G401.6 (cell line): Measurements from ENCODE around the gene PARG.
"Not testable (repeated sequence)": the region's sequence is repeated elsewhere in the genome, so short reads cannot be mapped to it uniquely, and the experiment has no call there.

Source experiments
- FAIRE-seq: peaks from 2 replicates; lab custom pipeline; 2012; peaks lifted over from hg19 to GRCh38; lab: Jason Lieb, UNC

Gene PARG

DNA sequence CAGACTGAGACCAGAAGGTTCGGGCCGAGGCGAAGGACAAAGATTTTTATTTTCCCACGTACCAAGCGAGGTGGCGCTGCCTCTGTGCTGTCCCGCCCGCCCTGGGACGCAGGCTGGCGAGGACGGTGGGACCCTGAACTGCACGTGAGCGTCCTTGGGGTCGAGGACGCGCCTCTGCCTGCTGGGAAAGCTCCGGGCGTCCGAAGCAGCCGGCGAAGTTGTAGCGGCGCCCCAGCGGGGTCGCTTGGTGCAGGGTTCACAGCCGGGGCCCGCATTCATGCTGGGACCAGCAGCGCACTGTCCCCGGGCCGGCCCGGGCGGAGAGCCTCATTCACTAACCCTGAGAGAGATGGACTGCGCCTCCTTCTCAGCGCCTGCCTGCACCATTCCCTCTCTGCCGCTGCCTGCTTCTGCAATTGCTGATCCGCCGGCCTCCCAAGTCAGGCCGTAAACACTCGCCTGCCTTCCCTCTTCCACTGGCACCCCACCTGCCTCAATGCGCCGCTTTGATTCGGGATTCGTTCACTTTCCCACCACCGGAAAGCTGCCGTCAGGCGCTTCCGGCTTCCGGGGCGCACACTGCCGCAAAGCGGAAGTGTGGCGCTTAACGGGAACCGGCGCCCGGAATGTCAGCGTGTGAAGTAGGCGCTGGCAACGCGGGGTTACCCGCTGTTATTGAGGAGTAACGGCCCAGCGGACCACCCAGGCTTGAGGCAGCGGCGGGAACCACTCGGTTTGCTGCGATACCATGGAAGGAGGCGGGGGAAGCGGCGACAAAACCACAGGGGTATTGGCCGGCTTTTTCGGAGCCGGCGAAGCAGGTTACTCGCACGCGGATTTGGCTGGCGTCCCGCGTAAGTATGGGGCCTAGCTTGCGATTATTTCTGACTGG, at the start of gene PARG, which contains the start of gene TIMM23B:
Gene PARG, minus strand, starts transcription at position 581 of the 892 bp plus-strand sequence. Its CDS starts 302 bp downstream, at position 279.
Gene TIMM23B, plus strand, starts transcription at position 607 of the 892 bp plus-strand sequence. Its CDS starts 142 bp downstream, at position 749.
- FAIRE-seq, result peak; percentile 69

DNA sequence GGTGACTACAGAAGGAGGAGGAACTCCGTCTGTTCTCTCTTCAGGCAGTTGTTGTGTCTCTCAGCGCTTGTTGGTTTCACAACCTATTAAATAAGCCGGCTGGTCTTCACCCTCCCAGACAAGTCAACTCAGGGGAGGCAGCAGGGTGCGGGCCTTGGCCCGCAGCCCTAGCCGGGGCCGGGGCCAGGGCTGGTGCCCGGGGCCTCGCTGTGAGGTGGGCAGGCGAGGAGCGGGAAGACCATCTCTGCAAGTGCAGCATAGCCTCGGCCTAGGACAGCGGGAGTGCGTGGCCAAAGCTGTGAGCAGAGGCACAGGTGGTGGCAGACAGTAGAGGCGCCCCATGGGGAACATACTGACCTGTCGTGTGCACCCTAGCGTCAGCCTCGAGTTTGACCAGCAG, 46.5 kb upstream of the PARG start, which contains the start of gene AGAP6:
Gene AGAP6, plus strand, starts transcription at position 31 of the 400 bp plus-strand sequence. Its CDS starts 310 bp downstream, at position 341.
- not testable (repeated sequence) for FAIRE-seq

DNA sequence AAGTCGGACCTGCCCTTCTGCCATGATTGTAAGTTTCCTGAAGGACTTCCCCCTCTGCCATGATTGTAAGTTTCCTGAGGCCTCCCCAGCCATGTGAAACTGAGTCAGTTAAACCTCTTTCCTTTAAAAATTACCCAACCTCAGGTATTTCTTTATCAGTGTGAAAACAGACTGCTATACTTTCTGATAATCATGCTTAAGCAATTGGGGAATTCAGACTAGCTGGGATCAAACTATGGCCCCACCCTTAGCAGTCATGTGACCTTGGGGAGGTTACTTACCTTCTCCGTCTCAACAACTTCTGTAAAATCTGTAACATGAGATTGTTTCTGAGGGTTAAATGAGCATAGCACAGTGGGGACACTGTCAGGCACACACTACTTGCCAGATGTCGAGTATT, 45.4 kb upstream of the PARG start:
- not testable (repeated sequence) for FAIRE-seq

GRCh38 chr10:49977756-49978155, 35.9 kb upstream of the PARG start:
- FAIRE-seq, result not testable (repeated sequence)

GRCh38 chr10:49972094-49972493, 30.3 kb upstream of the PARG start:
- not testable (repeated sequence) for FAIRE-seq

DNA sequence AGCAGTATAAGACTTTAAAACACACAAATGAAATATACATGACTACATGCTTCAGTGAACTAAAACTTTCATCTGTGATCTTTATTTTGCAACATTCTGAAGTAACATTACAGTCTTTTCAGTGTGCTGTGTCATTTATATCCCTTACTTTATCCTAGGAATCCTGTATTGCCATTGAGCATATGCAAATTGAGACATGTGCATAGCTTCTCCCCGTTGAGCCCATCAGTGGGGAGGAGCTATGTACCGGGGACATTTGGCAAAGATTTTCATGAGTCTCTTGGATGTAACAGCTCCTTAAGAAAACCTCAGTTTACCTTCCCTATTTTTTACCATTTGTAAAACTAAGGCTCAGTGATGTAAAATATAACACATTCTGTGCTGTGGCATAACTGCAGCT, 29.6 kb upstream of the PARG start:
- not testable (repeated sequence) for FAIRE-seq

DNA sequence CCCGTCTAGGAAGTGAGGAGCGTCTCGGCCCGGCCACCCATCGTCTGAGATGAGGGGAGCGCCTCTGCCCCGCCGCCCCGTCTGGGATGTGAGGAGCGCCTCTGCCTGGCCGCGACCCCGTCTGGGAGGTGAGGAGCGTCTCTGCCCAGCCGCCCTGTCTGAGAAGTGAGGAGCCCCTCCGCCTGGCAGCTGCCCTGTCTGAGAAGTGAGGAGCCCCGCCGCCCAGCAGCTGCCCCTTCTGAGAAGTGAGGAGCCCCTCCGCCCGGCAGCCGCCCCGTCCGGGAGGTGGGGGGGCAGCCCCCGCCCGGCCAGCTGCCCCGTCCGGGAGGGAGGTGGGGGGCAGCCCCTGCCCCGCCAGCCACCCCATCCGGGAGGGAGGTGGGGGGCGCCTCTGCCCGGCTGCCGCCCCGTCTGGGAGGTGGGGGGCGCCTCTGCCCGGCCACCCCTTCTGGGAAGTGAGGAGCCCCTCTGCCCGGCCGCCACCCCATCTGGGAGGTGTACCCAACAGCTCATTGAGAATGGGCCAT, 28.6 kb upstream of the PARG start:
- not testable (repeated sequence) for FAIRE-seq

DNA sequence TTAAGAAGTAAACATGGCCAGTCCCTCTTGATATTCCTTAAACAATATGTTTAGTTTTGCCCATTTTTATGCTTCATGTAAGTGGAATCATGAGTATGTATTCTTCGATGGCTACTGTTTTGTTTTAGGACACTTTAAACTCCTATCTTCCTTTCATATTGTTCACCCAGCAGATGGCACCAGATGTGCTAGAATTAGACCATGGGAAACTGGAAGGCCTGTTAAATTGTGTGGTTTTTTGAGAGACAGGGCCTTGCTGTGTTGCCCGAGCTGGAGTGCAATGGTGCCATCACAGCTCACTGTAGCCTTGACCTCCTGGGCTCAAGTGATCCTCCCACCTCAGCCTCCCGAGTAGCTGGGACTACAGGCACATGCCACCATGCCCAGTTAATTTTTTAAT, 11.3 kb upstream of the PARG start:
- peak; percentile 79 for FAIRE-seq

DNA sequence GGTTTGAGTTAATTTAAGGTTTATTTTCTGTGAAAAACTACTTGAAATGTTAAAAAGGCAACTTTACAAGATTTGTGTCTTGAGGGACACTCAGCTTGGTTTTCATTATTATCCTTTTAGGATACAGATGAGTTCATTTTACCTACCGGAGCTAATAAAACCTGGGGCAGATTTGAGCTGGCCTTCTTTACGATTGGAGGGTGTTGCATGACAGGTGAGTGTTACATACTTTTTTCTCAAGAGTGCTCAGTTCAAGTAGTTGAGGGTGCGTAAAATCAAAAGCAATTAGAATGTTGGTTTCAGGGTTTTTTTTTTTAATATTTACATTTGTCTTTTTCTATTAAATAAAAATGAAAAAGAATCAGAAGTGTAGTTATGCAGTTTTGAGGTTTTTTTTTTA, 10.2 kb upstream of the PARG start:
- not testable (repeated sequence) for FAIRE-seq

- not testable (repeated sequence) for FAIRE-seq
Observed at GRCh38 chr10:49948737-49949136, 6.9 kb upstream of the PARG start.

DNA sequence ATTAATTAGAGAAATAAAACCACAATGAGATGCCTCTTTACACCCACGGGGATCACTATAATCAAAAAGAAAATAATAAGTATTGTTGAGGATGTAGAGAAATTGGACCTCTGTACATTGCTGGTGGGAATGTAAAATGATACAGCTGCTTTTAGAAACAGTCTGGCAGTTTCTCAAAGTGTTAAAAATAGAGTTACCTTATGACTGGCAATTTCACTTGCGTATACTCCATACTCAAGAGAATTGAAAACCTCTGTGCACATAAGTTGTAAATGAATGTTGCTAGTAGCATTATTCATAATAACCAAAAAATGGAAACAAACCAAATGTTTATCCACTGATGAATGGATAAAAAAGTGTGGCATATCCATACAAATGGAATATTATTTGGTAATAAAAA, 6.3 kb upstream of the PARG start:
- not testable (repeated sequence) for FAIRE-seq

DNA sequence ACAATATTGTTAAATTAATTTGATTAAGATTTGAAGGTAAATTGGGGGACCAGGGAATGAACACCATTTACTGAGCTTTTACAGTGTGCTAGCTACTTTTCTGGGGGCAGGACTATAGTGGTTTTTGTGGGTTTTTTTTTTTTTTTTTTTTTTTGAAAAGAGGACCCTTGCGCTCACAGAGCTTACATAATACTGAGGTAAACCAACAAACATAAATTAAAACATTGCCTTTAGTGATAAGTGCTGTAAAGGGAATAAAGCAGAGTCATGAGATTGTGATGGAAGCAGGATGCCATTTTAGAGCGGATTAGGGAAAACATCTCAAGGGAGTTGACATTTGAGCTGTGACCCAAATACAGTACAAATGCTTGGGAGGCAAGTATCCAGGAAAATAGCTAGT, 1.8 kb upstream of the PARG start:
- not testable (repeated sequence) for FAIRE-seq

- not testable (repeated sequence) for FAIRE-seq
Observed at GRCh38 chr10:49942339-49942705, 495 bp upstream of the PARG start.

- FAIRE-seq, result peak; percentile 21
Observed at GRCh38 chr10:49931959-49932728, 9.7 kb downstream of the PARG start.

DNA sequence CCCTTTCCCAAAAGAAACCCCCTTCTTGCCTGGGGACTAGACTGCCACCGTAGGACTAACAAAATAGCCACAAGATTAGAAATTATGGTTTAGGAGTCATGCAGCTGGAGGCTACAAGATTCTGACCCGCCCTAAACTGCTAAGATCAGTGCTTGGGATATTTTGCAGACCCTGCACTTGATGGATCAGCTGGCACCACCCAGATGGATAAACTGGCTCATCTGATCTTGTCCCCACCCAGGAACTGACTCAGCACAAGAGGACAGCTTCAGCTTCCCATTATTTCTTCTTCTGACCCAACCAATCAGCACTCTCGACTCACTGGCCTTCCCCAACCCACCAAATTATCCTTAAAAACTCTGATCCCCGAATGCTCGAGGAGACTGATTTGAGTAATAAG, 10.6 kb downstream of the PARG start:
- FAIRE-seq, result not testable (repeated sequence)

DNA sequence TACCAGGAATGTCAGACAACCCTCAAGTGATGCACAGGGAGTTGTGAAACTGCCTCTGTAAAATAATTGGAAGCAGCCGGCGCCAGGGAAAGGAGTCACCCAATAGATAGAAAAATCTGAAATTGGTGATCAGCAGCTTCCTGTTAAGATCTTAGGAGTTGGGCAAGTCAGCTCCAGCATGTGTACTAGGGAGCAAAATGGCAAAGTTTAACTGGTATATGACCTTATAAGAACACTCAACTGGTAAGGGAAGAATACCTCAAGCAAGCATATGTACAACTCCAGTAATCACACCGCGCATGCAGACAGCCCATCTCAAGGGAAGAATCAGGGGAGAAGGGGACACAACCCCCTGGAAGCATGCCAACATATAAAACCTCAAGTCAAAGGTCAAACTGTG, 18.3 kb downstream of the PARG start:
- not testable (repeated sequence) for FAIRE-seq

DNA sequence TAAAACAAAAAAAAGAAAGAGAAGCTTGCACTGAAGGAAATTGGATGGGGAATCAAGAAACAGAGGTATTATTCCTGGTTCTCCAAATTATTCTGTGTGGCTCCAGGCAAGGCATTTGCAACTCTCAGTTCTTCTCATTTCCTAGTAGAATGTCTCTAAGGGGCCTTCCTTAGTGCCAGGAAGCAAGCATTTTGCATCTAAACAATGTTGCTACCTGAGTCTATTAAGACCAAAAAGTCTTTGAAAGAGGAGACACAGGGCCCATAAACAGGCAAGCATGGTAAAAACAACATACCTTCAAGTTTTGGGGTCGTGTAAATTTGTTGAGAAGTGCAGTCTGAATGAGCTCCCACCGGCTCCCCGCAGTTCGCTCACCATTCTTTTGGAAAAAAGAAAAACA, 19.8 kb downstream of the PARG start:
- not testable (repeated sequence) for FAIRE-seq

DNA sequence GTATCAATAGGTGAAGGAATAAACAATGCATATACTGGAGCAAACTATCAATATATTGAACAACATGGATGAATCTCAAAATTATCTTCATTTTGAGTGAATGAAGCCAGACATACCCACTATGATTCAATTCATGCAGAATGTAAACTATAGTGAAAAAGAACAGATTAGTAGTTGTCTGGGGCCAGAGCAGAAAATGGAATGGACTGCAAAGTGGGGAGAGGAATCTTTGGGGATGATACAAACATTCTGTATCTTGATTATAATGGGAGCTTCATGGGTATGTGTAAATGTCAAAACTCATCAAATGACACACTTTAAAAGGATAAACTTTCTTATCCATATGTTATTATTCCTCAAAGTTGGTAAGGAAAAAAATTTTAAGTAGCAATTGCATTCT, 23.9 kb downstream of the PARG start:
- FAIRE-seq, result not testable (repeated sequence)

DNA sequence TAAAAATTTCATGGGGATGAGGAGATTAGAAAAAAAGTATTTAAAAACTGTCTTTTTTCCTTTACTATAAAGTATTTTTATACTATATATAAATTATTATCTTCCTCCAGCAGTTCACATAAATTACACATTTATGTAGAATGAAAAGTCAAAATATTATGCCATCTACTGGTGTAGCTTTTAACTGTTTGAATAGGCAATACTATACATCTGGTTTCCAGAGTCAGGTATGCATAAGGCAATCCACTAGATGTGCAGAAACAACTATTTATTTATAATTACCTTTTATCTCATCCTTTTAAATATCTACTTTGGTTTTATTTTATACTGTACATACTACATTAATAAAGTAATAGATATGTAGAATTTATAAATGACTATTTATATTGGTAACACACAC, 25.4 kb downstream of the PARG start:
- peak; percentile 45 for FAIRE-seq

DNA sequence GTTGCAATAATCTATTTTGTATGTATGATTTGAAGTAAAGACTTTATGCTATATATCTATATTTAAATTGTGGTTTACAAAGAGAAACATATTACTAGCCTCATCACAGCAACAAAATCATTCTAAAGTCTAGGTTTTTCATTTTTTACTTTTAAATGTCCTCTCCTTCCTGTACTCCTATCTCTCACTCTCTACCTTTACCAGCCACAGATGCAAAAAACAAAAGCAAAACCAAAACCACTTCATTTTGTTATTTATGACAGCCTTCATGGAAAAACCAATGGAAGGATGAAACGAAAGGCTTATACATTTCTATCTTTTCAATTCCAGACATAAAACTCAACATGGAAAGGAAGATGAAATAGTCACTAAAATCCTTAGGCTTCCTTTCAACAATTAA, 31.5 kb downstream of the PARG start:
- FAIRE-seq, result not testable (repeated sequence)

GRCh38 chr10:49908290-49909080, 33.3 kb downstream of the PARG start:
- not testable (repeated sequence) for FAIRE-seq

DNA sequence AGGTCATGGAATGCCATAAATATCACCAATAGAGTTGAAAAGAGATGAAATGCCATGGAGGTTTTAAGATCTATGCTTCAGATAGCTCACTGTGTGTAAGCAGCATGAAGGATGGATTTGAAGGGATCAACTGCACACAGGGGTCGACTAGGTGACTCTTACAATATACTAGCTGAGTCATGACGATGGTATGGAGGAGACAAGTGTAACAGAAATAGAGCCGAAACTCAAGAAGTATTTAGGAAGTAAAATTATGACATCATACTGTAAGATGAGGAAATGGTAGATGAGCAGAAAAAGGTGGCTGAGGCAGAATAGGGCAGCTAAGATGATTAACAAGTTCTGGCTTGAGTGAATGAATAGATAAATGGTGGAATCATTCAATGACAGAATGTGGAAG, 38.0 kb downstream of the PARG start:
- not testable (repeated sequence) for FAIRE-seq
